Measurements from ENCODE around the gene CEBPA.

CEBPA gene
- long read RNA-seq, transcript CEBPA-201 (1 exons, 2,631 nt): major isoform, 10 of 10 reads
- long read RNA-seq, partial matches to known transcripts: 0 of 10 reads
- long read RNA-seq, other reads (novel, unspliced or antisense): 0 of 10 reads

GRCh38 chr19:33302175-33302973 lies at the start of gene CEBPA:
Gene CEBPA (minus strand): TSS chr19:33302534. CDS start chr19:33302414, 120 bp downstream.
- TF ChIP-seq SPI1 (IDR thresholded peaks at IDR 0.05; ENCODE audit: borderline replicate concordance, low read depth): no peak
- peak; percentile 95; the same call in 1 of the 2 replicates for TF ChIP-seq POLR2AphosphoS5 (IDR thresholded peaks at IDR 0.05; ENCODE audit: low read depth)
- peak; percentile 20 for TF ChIP-seq CTCF (IDR thresholded peaks at IDR 0.05; ENCODE audit: insufficient read depth, low read length)
- TF ChIP-seq GABPA (IDR thresholded peaks at IDR 0.05; ENCODE audit: low read depth): no peak
- TF ChIP-seq REST (IDR thresholded peaks at IDR 0.05; ENCODE audit: insufficient replicate concordance, low read depth): peak; percentile 79
- Histone ChIP-seq H3K27ac (replicated peaks) (peak within 1 kb of the TSS; percentile 93), H3K4me3 (replicated peaks; ENCODE audit: insufficient read depth, low read length) (peak within 1 kb of the TSS; percentile 74), H3K27me3 (ENCODE audit: insufficient read depth, poor library complexity, severe bottlenecking) (no peaks in the 10 kb centered on the region)
- DNase-seq (ENCODE audit: low read depth in 1 of 2, low spot score in 1 of 2): peak; percentile 86 to 94

- Histone ChIP-seq H3K27ac (replicated peaks) (no peak overlapping the region), H3K4me3 (replicated peaks; ENCODE audit: insufficient read depth, low read length) (no peak overlapping the region), H3K27me3 (ENCODE audit: insufficient read depth, poor library complexity, severe bottlenecking) (no peaks in the 10 kb centered on the region)
- TF ChIP-seq SPI1 (IDR thresholded peaks at IDR 0.05; ENCODE audit: borderline replicate concordance, low read depth): no peak
- TF ChIP-seq CTCF (IDR thresholded peaks at IDR 0.05; ENCODE audit: insufficient read depth, low read length): no peak
- no peak for TF ChIP-seq POLR2AphosphoS5 (IDR thresholded peaks at IDR 0.05; ENCODE audit: low read depth)
- no peak for TF ChIP-seq GABPA (IDR thresholded peaks at IDR 0.05; ENCODE audit: low read depth)
- TF ChIP-seq REST (IDR thresholded peaks at IDR 0.05; ENCODE audit: insufficient replicate concordance, low read depth): no peak
- DNase-seq (ENCODE audit: low read depth in 1 of 2, low spot score in 1 of 2): no peak
Measured at GRCh38 chr19:33350538-33351309, 48.4 kb upstream of the CEBPA start.

GRCh38 chr19:33349319-33350289 lies 47.3 kb upstream of the CEBPA start:
- H3K27ac ChIP-seq (replicated peaks): no peak overlapping the region
- TF ChIP-seq CTCF (IDR thresholded peaks at IDR 0.05; ENCODE audit: insufficient read depth, low read length) (no peak), REST (IDR thresholded peaks at IDR 0.05; ENCODE audit: insufficient replicate concordance, low read depth) (no peak), SPI1 (IDR thresholded peaks at IDR 0.05; ENCODE audit: borderline replicate concordance, low read depth) (no peak), GABPA (IDR thresholded peaks at IDR 0.05; ENCODE audit: low read depth) (no peak), POLR2AphosphoS5 (IDR thresholded peaks at IDR 0.05; ENCODE audit: low read depth) (no peak)
- H3K27me3 ChIP-seq (ENCODE audit: insufficient read depth, poor library complexity, severe bottlenecking): no peaks in the 10 kb centered on the region
- no peak for DNase-seq (ENCODE audit: low read depth in 1 of 2, low spot score in 1 of 2)
- H3K4me3 ChIP-seq (replicated peaks; ENCODE audit: insufficient read depth, low read length): no peak overlapping the region

All from HL-60 (cell line).